GM23338 (cell line): ENCODE measurements around the gene TOR2A. TPM values are rescaled to one million over a fixed set of nuclear protein-coding genes. Genes with fewer than 3 reads are reported as not detected.
A peak's percentile ranks its signal among the peaks of the same experiment; 100 is the strongest.

Experiments used
- ATAC-seq: fragments of 200-7000 bp; cut with Tn5 transposase; 3 replicates; pipeline ENCODE4 v1.9.1; 2020
- DNase-seq: peaks from one replicate; pipeline ENCODE4 v3.0.0-alpha.2; 2015; ENCODE audit warnings: low spot score
- H2AFZ ChIP-seq: fragments of 200-600 bp; sonication (generic); 2 replicates; pipeline ENCODE4 v1.8.0; 2016; ENCODE audit warnings: antibody characterized with exemption, mild to moderate bottlenecking, moderate library complexity
- H3F3A ChIP-seq: fragments of 200-600 bp; sonication (generic); replicated peaks from 2 replicates; pipeline ENCODE4 v1.8.0; 2017; ENCODE audit warnings: antibody characterized with exemption, mixed run types, low read depth
- H3K27ac ChIP-seq: fragments of 200-600 bp; sonication (generic); 2 replicates; pipeline ENCODE4 v1.6.1; 2016; ENCODE audit warnings: low read depth
- H3K27me3 ChIP-seq: fragments of 200-600 bp; sonication (generic); 2 replicates; pipeline ENCODE4 v1.8.0; 2016; ENCODE audit warnings: mild to moderate bottlenecking, mixed run types, moderate library complexity; ENCODE audit not compliant: insufficient read depth
- H3K36me3 ChIP-seq: fragments of 200-600 bp; sonication (generic); 2 replicates; pipeline ENCODE4 v1.8.0; 2016; ENCODE audit warnings: mild to moderate bottlenecking; ENCODE audit not compliant: insufficient read depth
- H3K4me1 ChIP-seq: fragments of 200-600 bp; sonication (generic); 2 replicates; pipeline ENCODE4 v1.8.0; 2016; ENCODE audit warnings: mild to moderate bottlenecking, moderate library complexity; ENCODE audit not compliant: insufficient read depth
- H3K4me2 ChIP-seq: fragments of 200-600 bp; sonication (generic); 2 replicates; pipeline ENCODE4 v1.7.1; 2017; ENCODE audit warnings: mixed run types
- H3K4me3 ChIP-seq: fragments of 200-600 bp; sonication (generic); 2 replicates; pipeline ENCODE4 v1.6.1; 2016; ENCODE audit warnings: mixed run types
- H3K79me2 ChIP-seq: fragments of 200-600 bp; sonication (generic); replicated peaks from 2 replicates; pipeline ENCODE4 v1.8.0; 2017; ENCODE audit warnings: mild to moderate bottlenecking; ENCODE audit not compliant: insufficient read depth
- H3K9me2 ChIP-seq: fragments of 200-600 bp; sonication (generic); 2 replicates; pipeline ENCODE4 v1.8.0; 2017; ENCODE audit not compliant: insufficient read depth
- H4K20me1 ChIP-seq: fragments of 200-600 bp; sonication (generic); replicated peaks from 2 replicates; pipeline ENCODE4 v1.8.0; 2017; ENCODE audit warnings: mild to moderate bottlenecking; ENCODE audit not compliant: insufficient read depth
- H3K27ac Mint-ChIP-seq: 2 replicates; pipeline ENCODE4 v1.8.0; 2020; ENCODE audit warnings: inconsistent platforms, mild to moderate bottlenecking, moderate library complexity, mixed read lengths
- H3K27me3 Mint-ChIP-seq: 3 replicates; pipeline ENCODE4 v1.8.0; 2022; ENCODE audit warnings: low read depth, mild to moderate bottlenecking, moderate library complexity, mixed read lengths, inconsistent platforms; ENCODE audit not compliant: insufficient read depth, poor library complexity
- H3K36me3 Mint-ChIP-seq: 3 replicates; pipeline ENCODE4 v1.8.0; 2021; ENCODE audit warnings: low read depth, mild to moderate bottlenecking, inconsistent platforms, moderate library complexity, mixed read lengths
- H3K4me1 Mint-ChIP-seq: 3 replicates; pipeline ENCODE4 v1.8.0; 2020; ENCODE audit warnings: mild to moderate bottlenecking, inconsistent platforms, mixed read lengths
- H3K4me3 Mint-ChIP-seq: 3 replicates; pipeline ENCODE4 v1.8.0; 2021; ENCODE audit warnings: moderate library complexity, mild to moderate bottlenecking, inconsistent platforms, mixed read lengths
- H3K9me3 Mint-ChIP-seq: 3 replicates; pipeline ENCODE4 v1.8.0; 2020; ENCODE audit warnings: moderate library complexity, mild to moderate bottlenecking, inconsistent platforms, mixed read lengths
- CREB1 ChIP-seq: fragments of 250-450 bp; sonication (Bioruptor Pico); IDR thresholded peaks from 2 replicates; pipeline ENCODE4 v1.5.0; 2020; ENCODE audit warnings: low read depth, mild to moderate bottlenecking, moderate library complexity
- ETS1 ChIP-seq: IDR thresholded peaks from 2 replicates; pipeline ENCODE4 v1.6.1; 2016; ENCODE audit warnings: antibody characterized with exemption
- EZH2 ChIP-seq: fragments of 200-600 bp; sonication (generic); IDR thresholded peaks from one replicate; pipeline ENCODE4 v1.8.0; 2017; ENCODE audit warnings: antibody characterized with exemption, mild to moderate bottlenecking, low read depth; ENCODE audit not compliant: unreplicated experiment
- EZH2phosphoT487 ChIP-seq: fragments of 200-600 bp; sonication (generic); IDR thresholded peaks from one replicate; pipeline ENCODE4 v1.8.1; 2018; ENCODE audit warnings: antibody characterized with exemption; ENCODE audit not compliant: unreplicated experiment
- JUNB ChIP-seq: IDR thresholded peaks from one replicate; pipeline ENCODE4 v1.6.1; 2016; ENCODE audit warnings: antibody characterized with exemption; ENCODE audit not compliant: unreplicated experiment
- POLR2AphosphoS5 ChIP-seq: IDR thresholded peaks from 2 replicates; pipeline ENCODE4 v1.6.1; 2016; ENCODE audit warnings: antibody characterized with exemption, low read depth
- STAT1 ChIP-seq: IDR thresholded peaks from one replicate; pipeline ENCODE4 v1.6.1; 2016; ENCODE audit warnings: antibody characterized with exemption; ENCODE audit not compliant: unreplicated experiment
- ZNF114 ChIP-seq: fragments of 250-450 bp; sonication (Bioruptor Pico); IDR thresholded peaks from 2 replicates; pipeline ENCODE4 v1.5.0; 2020; ENCODE audit warnings: mild to moderate bottlenecking, moderate library complexity
- ZNF331 ChIP-seq: fragments of 250-450 bp; sonication (Bioruptor Pico); IDR thresholded peaks from 2 replicates; pipeline ENCODE4 v1.5.0; 2020; ENCODE audit warnings: low read depth, mild to moderate bottlenecking, moderate library complexity
- polyA plus RNA-seq: library from polyadenylated mRNA; unstranded; fragments of >200 nt; fragmentation: Nextera tagmentation; extraction: Ambion mirVana; gene quantifications from 2 replicates; pipeline ENCODE4 v1.2.1, GENCODE V29; 2016
- total RNA-seq: library from RNA; depleted of rRNA; stranded (reverse); fragments of >200 nt; shearing (Covaris generic); gene quantifications from 2 replicates; pipeline ENCODE4 v1.2.3, GENCODE V29; 2014
- TF ChIP-seq, protein P1 (sequence below), 2 experiments: fragments of 200-600 bp in 1 of 2; sonication (generic) in 1 of 2; conservative IDR thresholded peaks; 2 replicates each; pipeline versions ENCODE4 v1.5.1 to v1.6.1; 2016 to 2017; ENCODE audit warnings: antibody characterized with exemption in 2 of 2, low read depth in 2 of 2, mild to moderate bottlenecking in 2 of 2, moderate library complexity in 1 of 2
- TF ChIP-seq, protein P2 (sequence below): IDR thresholded peaks from one replicate; pipeline ENCODE4 v1.6.1; 2018; ENCODE audit warnings: antibody characterized with exemption; ENCODE audit not compliant: unreplicated experiment
- TF ChIP-seq, protein P3 (sequence below): fragments of 250-450 bp; sonication (Bioruptor Pico); IDR thresholded peaks from 2 replicates; pipeline ENCODE4 v1.5.0; 2020; ENCODE audit warnings: mild to moderate bottlenecking, moderate library complexity

The TOR2A gene
- total and polyA plus RNA-seq, 2 experiments from 2014 or later: 14.4 to 23.5 TPM

DNA sequence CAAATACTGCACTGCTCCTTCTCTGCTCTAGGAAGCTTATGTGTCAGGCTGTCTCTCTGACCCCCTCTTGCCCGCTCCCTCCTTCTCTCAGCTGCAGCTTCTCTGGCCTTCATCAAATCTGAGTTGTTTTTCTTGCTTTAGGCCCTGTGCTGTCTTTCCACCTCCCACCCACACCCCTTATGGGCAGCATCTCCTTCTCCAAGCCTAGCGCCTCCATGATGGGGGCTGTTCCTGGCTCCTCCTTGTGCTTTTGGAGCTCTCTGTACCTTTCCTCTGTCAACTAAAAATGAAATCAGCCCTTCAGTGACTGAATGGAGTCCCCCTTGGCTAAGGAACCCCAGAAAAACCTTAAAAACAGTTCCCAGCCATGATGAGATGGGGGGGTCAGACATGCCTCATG is 35.0 kb downstream of the TOR2A start (continued):
- no peak for TF ChIP-seq POLR2AphosphoS5
- TF ChIP-seq CREB1 (CRISPR knock-in tag): no peak
- no peak for TF ChIP-seq STAT1
- TF ChIP-seq, protein P1, sequence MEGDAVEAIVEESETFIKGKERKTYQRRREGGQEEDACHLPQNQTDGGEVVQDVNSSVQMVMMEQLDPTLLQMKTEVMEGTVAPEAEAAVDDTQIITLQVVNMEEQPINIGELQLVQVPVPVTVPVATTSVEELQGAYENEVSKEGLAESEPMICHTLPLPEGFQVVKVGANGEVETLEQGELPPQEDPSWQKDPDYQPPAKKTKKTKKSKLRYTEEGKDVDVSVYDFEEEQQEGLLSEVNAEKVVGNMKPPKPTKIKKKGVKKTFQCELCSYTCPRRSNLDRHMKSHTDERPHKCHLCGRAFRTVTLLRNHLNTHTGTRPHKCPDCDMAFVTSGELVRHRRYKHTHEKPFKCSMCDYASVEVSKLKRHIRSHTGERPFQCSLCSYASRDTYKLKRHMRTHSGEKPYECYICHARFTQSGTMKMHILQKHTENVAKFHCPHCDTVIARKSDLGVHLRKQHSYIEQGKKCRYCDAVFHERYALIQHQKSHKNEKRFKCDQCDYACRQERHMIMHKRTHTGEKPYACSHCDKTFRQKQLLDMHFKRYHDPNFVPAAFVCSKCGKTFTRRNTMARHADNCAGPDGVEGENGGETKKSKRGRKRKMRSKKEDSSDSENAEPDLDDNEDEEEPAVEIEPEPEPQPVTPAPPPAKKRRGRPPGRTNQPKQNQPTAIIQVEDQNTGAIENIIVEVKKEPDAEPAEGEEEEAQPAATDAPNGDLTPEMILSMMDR (conservative IDR thresholded peaks at IDR 0.05; ENCODE audit: low read depth in 2 of 2): no peak

GRCh38 chr9:127698985-127699670 is 36.0 kb downstream of the TOR2A start:
- Histone ChIP-seq H3K4me2 (peak overlapping the region; percentile 58; the same call in 1 of the 2 replicates), H2AFZ (no peak overlapping the region; the same call in 1 of the 2 replicates), H3K4me1 (no peaks in the 10 kb centered on the region), H3K27ac (no peak overlapping the region), H3K27me3 (no peaks in the 10 kb centered on the region), H3K36me3 (no peaks in the 10 kb centered on the region), H4K20me1 (no peaks in the 10 kb centered on the region), H3F3A (no peaks in the 10 kb centered on the region; the same call in 1 of the 2 replicates), H3K79me2 (no peaks in the 10 kb centered on the region), H3K4me3 (peak overlapping the region; percentile 47), H3K9me2 (no peaks in the 10 kb centered on the region)
- peak; percentile 99 for ATAC-seq
- no peaks in the 10 kb centered on the region for H3K36me3 Mint-ChIP-seq
- peak overlapping the region; percentile 78 for H3K4me3 Mint-ChIP-seq
- peaks cover 2% of the 10 kb centered on the region; the same call in 2 of the 3 replicates for H3K4me1 Mint-ChIP-seq
- H3K27me3 Mint-ChIP-seq: peaks cover 6% of the 10 kb centered on the region
- H3K27ac Mint-ChIP-seq: peak overlapping the region; percentile 39; the same call in 1 of the 2 replicates
- no peaks in the 10 kb centered on the region; the same call in 1 of the 3 replicates for H3K9me3 Mint-ChIP-seq
- DNase-seq: peak; percentile 98
- TF ChIP-seq POLR2AphosphoS5 (peak; percentile 95), EZH2 (no peak), JUNB (no peak), ZNF331 (CRISPR knock-in tag) (no peak), ZNF114 (CRISPR knock-in tag) (no peak), STAT1 (no peak), ETS1 (no peak), EZH2phosphoT487 (no peak)
- TF ChIP-seq, protein P2, sequence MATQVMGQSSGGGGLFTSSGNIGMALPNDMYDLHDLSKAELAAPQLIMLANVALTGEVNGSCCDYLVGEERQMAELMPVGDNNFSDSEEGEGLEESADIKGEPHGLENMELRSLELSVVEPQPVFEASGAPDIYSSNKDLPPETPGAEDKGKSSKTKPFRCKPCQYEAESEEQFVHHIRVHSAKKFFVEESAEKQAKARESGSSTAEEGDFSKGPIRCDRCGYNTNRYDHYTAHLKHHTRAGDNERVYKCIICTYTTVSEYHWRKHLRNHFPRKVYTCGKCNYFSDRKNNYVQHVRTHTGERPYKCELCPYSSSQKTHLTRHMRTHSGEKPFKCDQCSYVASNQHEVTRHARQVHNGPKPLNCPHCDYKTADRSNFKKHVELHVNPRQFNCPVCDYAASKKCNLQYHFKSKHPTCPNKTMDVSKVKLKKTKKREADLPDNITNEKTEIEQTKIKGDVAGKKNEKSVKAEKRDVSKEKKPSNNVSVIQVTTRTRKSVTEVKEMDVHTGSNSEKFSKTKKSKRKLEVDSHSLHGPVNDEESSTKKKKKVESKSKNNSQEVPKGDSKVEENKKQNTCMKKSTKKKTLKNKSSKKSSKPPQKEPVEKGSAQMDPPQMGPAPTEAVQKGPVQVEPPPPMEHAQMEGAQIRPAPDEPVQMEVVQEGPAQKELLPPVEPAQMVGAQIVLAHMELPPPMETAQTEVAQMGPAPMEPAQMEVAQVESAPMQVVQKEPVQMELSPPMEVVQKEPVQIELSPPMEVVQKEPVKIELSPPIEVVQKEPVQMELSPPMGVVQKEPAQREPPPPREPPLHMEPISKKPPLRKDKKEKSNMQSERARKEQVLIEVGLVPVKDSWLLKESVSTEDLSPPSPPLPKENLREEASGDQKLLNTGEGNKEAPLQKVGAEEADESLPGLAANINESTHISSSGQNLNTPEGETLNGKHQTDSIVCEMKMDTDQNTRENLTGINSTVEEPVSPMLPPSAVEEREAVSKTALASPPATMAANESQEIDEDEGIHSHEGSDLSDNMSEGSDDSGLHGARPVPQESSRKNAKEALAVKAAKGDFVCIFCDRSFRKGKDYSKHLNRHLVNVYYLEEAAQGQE: no peak
- TF ChIP-seq, protein P3, sequence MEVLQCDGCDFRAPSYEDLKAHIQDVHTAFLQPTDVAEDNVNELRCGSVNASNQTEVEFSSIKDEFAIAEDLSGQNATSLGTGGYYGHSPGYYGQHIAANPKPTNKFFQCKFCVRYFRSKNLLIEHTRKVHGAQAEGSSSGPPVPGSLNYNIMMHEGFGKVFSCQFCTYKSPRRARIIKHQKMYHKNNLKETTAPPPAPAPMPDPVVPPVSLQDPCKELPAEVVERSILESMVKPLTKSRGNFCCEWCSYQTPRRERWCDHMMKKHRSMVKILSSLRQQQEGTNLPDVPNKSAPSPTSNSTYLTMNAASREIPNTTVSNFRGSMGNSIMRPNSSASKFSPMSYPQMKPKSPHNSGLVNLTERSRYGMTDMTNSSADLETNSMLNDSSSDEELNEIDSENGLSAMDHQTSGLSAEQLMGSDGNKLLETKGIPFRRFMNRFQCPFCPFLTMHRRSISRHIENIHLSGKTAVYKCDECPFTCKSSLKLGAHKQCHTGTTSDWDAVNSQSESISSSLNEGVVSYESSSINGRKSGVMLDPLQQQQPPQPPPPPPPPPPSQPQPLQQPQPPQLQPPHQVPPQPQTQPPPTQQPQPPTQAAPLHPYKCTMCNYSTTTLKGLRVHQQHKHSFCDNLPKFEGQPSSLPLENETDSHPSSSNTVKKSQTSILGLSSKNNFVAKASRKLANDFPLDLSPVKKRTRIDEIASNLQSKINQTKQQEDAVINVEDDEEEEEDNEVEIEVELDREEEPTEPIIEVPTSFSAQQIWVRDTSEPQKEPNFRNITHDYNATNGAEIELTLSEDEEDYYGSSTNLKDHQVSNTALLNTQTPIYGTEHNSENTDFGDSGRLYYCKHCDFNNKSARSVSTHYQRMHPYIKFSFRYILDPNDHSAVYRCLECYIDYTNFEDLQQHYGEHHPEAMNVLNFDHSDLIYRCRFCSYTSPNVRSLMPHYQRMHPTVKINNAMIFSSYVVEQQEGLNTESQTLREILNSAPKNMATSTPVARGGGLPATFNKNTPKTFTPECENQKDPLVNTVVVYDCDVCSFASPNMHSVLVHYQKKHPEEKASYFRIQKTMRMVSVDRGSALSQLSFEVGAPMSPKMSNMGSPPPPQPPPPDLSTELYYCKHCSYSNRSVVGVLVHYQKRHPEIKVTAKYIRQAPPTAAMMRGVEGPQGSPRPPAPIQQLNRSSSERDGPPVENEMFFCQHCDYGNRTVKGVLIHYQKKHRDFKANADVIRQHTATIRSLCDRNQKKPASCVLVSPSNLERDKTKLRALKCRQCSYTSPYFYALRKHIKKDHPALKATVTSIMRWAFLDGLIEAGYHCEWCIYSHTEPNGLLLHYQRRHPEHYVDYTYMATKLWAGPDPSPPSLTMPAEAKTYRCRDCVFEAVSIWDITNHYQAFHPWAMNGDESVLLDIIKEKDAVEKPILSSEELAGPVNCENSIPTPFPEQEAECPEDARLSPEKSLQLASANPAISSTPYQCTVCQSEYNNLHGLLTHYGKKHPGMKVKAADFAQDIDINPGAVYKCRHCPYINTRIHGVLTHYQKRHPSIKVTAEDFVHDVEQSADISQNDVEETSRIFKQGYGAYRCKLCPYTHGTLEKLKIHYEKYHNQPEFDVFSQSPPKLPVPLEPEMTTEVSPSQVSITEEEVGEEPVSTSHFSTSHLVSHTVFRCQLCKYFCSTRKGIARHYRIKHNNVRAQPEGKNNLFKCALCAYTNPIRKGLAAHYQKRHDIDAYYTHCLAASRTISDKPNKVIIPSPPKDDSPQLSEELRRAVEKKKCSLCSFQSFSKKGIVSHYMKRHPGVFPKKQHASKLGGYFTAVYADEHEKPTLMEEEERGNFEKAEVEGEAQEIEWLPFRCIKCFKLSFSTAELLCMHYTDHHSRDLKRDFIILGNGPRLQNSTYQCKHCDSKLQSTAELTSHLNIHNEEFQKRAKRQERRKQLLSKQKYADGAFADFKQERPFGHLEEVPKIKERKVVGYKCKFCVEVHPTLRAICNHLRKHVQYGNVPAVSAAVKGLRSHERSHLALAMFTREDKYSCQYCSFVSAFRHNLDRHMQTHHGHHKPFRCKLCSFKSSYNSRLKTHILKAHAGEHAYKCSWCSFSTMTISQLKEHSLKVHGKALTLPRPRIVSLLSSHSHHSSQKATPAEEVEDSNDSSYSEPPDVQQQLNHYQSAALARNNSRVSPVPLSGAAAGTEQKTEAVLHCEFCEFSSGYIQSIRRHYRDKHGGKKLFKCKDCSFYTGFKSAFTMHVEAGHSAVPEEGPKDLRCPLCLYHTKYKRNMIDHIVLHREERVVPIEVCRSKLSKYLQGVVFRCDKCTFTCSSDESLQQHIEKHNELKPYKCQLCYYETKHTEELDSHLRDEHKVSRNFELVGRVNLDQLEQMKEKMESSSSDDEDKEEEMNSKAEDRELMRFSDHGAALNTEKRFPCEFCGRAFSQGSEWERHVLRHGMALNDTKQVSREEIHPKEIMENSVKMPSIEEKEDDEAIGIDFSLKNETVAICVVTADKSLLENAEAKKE (CRISPR knock-in tag): no peak
